DMS 273 (cell line): ENCODE data around the gene TMEM72.

ENCODE experiments used
- DNase-seq: peaks from one replicate; lab custom pipeline; 2025; ENCODE audit not compliant: unreplicated experiment; lab: John Stamatoyannopoulos, UW

TMEM72 gene

GRCh38 chr10:44932517-44933450, 21.6 kb downstream of the TMEM72 start:
- peak; percentile 88 for DNase-seq

GRCh38 chr10:44933451-44934321, 22.5 kb downstream of the TMEM72 start:
- no peak for DNase-seq

- DNase-seq: no peak
Measured at GRCh38 chr10:44934416-44935200, 23.5 kb downstream of the TMEM72 start.

- DNase-seq: no peak
Measured at GRCh38 chr10:44935201-44935965, 24.2 kb downstream of the TMEM72 start.

- no peak for DNase-seq
Measured at GRCh38 chr10:44935966-44936295, 24.8 kb downstream of the TMEM72 start.

GRCh38 chr10:44936314-44936975, 25.3 kb downstream of the TMEM72 start:
- DNase-seq: no peak

GRCh38 chr10:44937196-44938005, 26.3 kb downstream of the TMEM72 start:
- no peak for DNase-seq

- peak; percentile 15 for DNase-seq
Measured at GRCh38 chr10:44938956-44939355, 27.8 kb downstream of the TMEM72 start.

GRCh38 chr10:44939691-44940401, 28.7 kb downstream of the TMEM72 start:
- no peak for DNase-seq

- no peak for DNase-seq
Measured at GRCh38 chr10:44944354-44944753, 33.2 kb downstream of the TMEM72 start.

- DNase-seq: no peak
Measured at GRCh38 chr10:44946205-44946604, 35.1 kb downstream of the TMEM72 start.

- DNase-seq: no peak
Measured at GRCh38 chr10:44947371-44948152, 36.4 kb downstream of the TMEM72 start.

- DNase-seq: no peak
Measured at GRCh38 chr10:44948642-44949041, 37.5 kb downstream of the TMEM72 start.

- no peak for DNase-seq
Measured at GRCh38 chr10:44949127-44949802, 38.1 kb downstream of the TMEM72 start.

GRCh38 chr10:44949915-44950314, 38.8 kb downstream of the TMEM72 start:
- no peak for DNase-seq

GRCh38 chr10:44950326-44951225, 39.4 kb downstream of the TMEM72 start:
- no peak for DNase-seq
